ENCODE data around the gene EFR3B. TPM values are rescaled to one million over a fixed set of nuclear protein-coding genes. Genes with fewer than 3 reads are reported as not detected.

Gene EFR3B
- polyA plus RNA-seq, 1 experiment = 0.11 TPM

DNA sequence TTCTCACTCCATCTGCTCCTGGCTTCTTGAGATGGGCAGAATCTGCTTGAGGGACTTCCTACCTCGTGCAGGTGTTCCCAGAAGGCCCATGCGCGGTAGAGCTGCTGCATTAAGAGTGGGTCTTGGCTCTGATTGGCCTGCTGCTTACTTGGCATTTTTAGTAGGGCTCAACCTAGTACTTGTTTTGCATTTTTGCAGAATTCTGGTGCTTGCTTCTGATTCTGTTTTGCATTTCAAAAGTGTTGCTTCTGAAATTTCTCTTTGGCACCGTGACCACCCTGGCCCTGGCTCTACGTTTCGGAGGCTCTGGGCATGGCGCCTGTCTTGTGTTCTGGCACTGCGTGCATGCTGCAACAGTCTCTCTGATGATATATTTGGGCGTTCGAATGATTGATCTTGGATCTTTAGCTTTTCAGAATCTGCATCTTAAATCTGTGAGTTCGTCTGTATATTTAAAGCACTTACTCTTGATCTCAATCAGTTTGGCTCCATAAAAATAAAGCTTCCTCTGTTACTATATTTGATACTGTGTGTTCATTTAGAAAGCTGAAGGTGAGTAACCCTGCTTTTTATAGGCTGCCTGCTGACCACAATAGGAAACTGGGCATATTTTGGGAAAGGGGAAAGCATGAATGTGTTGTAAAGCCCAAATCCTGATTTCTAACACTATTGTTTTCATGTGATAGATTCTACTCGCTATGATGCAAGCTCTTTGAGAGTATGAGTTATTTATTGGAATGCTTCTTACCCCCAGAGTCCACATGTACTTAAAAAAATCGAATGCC lies 22.2 kb downstream of the EFR3B start:
- Histone ChIP-seq H3K27me3 (ENCODE audit: control insufficient read depth, insufficient read depth, low read length) (peaks cover 1% of the 10 kb centered on the region; the same call in 1 of the 2 replicates), H3K4me3 (ENCODE audit: low read depth, low read length) (no peak overlapping the region), H3K36me3 (ENCODE audit: control insufficient read depth, insufficient read depth, low read length) (no peaks in the 10 kb centered on the region)
- POLR2A ChIA-PET = no interaction called here
- CTCF ChIA-PET = interaction anchor here (1.0 to 1.2 kb wide), 2 partner anchors 9 to 88 kb away, joined by 4 read pairs; no protein-coding TSS in a partner anchor
- TF ChIP-seq, protein P1, sequence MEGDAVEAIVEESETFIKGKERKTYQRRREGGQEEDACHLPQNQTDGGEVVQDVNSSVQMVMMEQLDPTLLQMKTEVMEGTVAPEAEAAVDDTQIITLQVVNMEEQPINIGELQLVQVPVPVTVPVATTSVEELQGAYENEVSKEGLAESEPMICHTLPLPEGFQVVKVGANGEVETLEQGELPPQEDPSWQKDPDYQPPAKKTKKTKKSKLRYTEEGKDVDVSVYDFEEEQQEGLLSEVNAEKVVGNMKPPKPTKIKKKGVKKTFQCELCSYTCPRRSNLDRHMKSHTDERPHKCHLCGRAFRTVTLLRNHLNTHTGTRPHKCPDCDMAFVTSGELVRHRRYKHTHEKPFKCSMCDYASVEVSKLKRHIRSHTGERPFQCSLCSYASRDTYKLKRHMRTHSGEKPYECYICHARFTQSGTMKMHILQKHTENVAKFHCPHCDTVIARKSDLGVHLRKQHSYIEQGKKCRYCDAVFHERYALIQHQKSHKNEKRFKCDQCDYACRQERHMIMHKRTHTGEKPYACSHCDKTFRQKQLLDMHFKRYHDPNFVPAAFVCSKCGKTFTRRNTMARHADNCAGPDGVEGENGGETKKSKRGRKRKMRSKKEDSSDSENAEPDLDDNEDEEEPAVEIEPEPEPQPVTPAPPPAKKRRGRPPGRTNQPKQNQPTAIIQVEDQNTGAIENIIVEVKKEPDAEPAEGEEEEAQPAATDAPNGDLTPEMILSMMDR (IDR thresholded peaks at IDR 0.05; ENCODE audit: insufficient read depth, low read depth, low read length) = no peak
- DNase-seq (ENCODE audit: low read depth) = no peak

DNA sequence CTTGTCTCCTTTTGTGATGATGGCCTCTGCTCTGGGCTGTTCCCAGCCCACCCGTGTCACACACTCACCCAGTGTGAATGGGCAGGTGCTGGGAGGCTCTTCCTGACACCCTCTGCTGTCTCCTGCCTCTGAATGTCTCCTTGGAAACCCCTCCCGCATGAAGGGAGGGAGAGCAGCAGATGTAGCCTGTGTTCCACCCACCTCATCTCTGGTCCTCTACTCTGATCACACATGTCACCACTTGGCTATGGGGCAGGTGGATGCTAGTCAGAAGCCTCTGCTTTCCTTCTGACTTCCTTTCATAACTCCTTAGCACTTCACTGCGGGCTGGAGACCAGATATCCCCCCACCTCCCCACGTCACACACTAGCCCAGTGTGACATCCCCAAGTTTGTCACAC lies 23.9 kb downstream of the EFR3B start:
- ChIA-PET POLR2A (no interaction called here), CTCF (no interaction called here)
- H3K36me3 ChIP-seq (ENCODE audit: control insufficient read depth, insufficient read depth, low read length) = no peaks in the 10 kb centered on the region
- TF ChIP-seq, protein P1 (IDR thresholded peaks at IDR 0.05; ENCODE audit: insufficient read depth, low read depth, low read length) = no peak
- H3K4me3 ChIP-seq (ENCODE audit: low read depth, low read length) = no peak overlapping the region
- no peak for DNase-seq (ENCODE audit: low read depth)
- H3K27me3 ChIP-seq (ENCODE audit: control insufficient read depth, insufficient read depth, low read length) = peaks cover 1% of the 10 kb centered on the region; the same call in 1 of the 2 replicates

DNA sequence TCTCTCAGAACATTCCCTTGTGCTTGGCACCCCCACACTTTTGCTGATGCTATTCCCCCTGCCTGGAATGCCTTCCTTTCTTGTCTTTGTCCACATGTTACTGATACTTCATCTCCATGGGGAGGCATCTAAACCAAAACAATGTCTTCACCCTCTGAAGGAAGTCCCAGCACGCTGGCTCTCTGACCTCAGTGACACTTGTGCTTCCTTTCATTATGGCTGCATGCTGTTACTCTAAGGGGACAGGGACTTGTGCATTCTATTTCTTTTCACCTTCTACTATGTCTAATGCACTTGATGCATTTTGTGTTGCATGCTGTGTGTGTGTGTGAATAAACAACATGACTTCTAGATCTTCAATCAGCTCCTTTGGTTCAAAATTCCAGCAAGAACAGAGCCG lies 24.6 kb downstream of the EFR3B start:
- CTCF ChIA-PET = no interaction called here
- H3K36me3 ChIP-seq (ENCODE audit: control insufficient read depth, insufficient read depth, low read length) = no peaks in the 10 kb centered on the region
- DNase-seq (ENCODE audit: low read depth) = no peak
- peaks cover 1% of the 10 kb centered on the region; the same call in 1 of the 2 replicates for H3K27me3 ChIP-seq (ENCODE audit: control insufficient read depth, insufficient read depth, low read length)
- TF ChIP-seq, protein P1 (IDR thresholded peaks at IDR 0.05; ENCODE audit: insufficient read depth, low read depth, low read length) = no peak
- POLR2A ChIA-PET = no interaction called here
- no peak overlapping the region for H3K4me3 ChIP-seq (ENCODE audit: low read depth, low read length)

DNA sequence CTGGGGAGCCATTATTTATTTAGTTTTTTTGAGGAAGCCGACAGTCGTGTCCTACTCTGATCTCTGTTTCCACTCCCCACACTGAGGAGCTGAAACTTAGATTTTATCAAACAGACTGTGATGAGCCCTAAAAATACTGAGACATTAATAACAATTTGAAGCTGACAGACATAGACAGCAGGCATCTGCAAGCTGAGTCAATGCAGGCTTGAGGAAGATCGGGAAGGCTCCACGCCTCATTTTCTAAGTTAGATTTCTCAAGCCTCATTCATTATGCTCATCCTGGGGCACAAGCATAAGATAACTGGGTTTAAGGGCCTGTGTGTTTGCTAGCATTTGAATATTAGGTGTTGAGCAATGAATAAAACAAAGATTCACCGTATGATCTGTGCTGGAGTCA lies 26.3 kb downstream of the EFR3B start:
- CTCF ChIA-PET = no interaction called here
- POLR2A ChIA-PET = no interaction called here
- Histone ChIP-seq H3K36me3 (ENCODE audit: control insufficient read depth, insufficient read depth, low read length) (no peaks in the 10 kb centered on the region), H3K27me3 (ENCODE audit: control insufficient read depth, insufficient read depth, low read length) (peaks cover 2% of the 10 kb centered on the region), H3K4me3 (ENCODE audit: low read depth, low read length) (no peak overlapping the region)
- DNase-seq (ENCODE audit: low read depth) = no peak
- TF ChIP-seq, protein P1 (IDR thresholded peaks at IDR 0.05; ENCODE audit: insufficient read depth, low read depth, low read length) = no peak

DNA sequence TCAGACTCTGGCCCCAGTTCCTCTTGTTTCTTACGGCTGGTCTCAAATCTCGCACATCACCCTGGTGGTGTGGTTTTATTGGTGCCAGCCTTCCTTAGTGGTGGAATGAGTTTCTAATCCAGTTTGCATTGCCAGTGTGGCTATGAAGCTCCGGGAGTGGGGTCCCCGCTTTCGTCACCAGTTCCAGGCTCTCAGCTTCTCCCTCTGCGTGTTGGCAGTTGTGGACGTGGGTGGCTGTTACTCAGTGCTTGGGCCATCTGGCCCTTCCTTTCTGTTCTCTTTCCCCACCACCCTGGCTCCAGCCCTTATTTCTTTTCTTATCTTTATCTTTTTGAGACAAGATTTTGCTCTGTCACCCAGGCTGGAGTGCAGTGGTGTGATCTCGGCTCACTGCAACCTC lies 30.1 kb downstream of the EFR3B start:
- ChIA-PET CTCF (no interaction called here), POLR2A (no interaction called here)
- no peak for DNase-seq (ENCODE audit: low read depth)
- TF ChIP-seq, protein P1 (IDR thresholded peaks at IDR 0.05; ENCODE audit: insufficient read depth, low read depth, low read length) = no peak
- Histone ChIP-seq H3K4me3 (ENCODE audit: low read depth, low read length) (no peak overlapping the region), H3K27me3 (ENCODE audit: control insufficient read depth, insufficient read depth, low read length) (peaks cover 9% of the 10 kb centered on the region), H3K36me3 (ENCODE audit: control insufficient read depth, insufficient read depth, low read length) (no peaks in the 10 kb centered on the region)

All from BJ (cell line).